Adipocyte (in vitro differentiated cells): ENCODE measurements around the gene UFD1.

Experiments used
- DNase-seq: peaks from one replicate; pipeline ENCODE4 v3.0.0-alpha.2; 2015; ENCODE audit warnings: low read depth
- H3K27me3 ChIP-seq: replicated peaks from 2 replicates; pipeline ENCODE4 v1.7.0; 2013; ENCODE audit warnings: mild to moderate bottlenecking, low read length, moderate library complexity; ENCODE audit not compliant: control insufficient read depth, insufficient read depth
- H3K36me3 ChIP-seq: 2 replicates; pipeline ENCODE4 v1.7.0; 2013; ENCODE audit warnings: low read length, mild to moderate bottlenecking, moderate library complexity; ENCODE audit not compliant: control insufficient read depth, insufficient read depth, severe bottlenecking
- H3K4me1 ChIP-seq: 2 replicates; pipeline ENCODE4 v1.7.0; 2013; ENCODE audit warnings: mild to moderate bottlenecking, low read length, moderate library complexity; ENCODE audit not compliant: control insufficient read depth, insufficient read depth
- H3K4me3 ChIP-seq: 2 replicates; pipeline ENCODE4 v1.7.0; 2013; ENCODE audit warnings: mild to moderate bottlenecking, low read length, moderate library complexity
- H3K9ac ChIP-seq: 2 replicates; pipeline ENCODE4 v1.7.0; 2013; ENCODE audit warnings: mild to moderate bottlenecking, low read length, moderate library complexity
- H3K9me3 ChIP-seq: 2 replicates; pipeline ENCODE4 v1.7.0; 2013; ENCODE audit warnings: mild to moderate bottlenecking, low read length, moderate library complexity; ENCODE audit not compliant: control insufficient read depth

The UFD1 gene

DNA sequence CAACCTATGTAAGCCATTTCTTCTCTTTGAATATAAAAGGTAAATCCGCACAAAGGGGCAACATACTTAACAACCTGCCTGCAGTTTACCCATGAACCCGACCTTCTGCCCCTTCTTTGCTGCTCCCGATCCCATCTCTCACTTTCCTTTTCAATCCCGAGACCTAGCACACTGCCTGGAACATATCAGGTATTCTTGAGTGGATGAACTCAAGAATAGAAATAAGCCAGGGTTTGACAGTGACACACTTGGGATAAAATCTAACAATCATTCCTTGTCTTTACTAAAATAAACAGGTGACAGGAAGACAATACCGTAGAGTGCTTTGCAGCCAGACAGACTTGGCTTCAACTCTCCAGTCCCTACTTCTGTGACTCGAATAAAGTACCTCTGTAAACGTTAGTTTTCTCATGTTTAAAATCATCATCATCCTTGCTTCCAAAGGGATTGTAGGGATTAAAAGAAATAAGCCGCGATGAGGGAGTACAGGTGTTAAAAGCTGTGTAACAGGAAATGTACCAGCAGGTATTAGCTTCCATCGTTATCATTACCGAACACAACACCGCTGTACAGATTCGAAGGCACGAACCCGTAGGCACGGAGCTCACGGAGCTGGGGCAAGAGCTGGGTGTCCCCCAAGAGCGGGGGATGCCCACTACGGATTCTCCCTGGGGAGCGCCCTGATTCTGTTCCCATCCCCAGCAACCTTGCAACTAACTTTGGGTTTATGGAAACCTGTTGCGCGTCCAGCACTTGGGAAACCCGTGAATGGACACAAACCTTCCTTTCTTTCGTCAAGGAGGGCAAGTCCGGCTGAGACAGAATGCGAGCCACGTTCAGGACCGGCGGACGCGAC is 720 bp downstream of the UFD1 start:
- peak; percentile 54 for DNase-seq
- Histone ChIP-seq H3K9me3 (no peaks in the 10 kb centered on the region), H3K4me3 (peak overlapping the region; percentile 99), H3K9ac (peak overlapping the region; percentile 96), H3K36me3 (peaks cover 20% of the 10 kb centered on the region), H3K27me3 (no peaks in the 10 kb centered on the region), H3K4me1 (peaks cover 33% of the 10 kb centered on the region)

- Histone ChIP-seq H3K9me3 (no peaks in the 10 kb centered on the region), H3K9ac (peak overlapping the region; percentile 96), H3K4me3 (peak overlapping the region; percentile 99), H3K36me3 (peaks cover 27% of the 10 kb centered on the region), H3K4me1 (peaks cover 33% of the 10 kb centered on the region), H3K27me3 (no peaks in the 10 kb centered on the region)
- peak; percentile 54 for DNase-seq
Measured at GRCh38 chr22:19477321-19478044, 1.5 kb downstream of the UFD1 start.

DNA sequence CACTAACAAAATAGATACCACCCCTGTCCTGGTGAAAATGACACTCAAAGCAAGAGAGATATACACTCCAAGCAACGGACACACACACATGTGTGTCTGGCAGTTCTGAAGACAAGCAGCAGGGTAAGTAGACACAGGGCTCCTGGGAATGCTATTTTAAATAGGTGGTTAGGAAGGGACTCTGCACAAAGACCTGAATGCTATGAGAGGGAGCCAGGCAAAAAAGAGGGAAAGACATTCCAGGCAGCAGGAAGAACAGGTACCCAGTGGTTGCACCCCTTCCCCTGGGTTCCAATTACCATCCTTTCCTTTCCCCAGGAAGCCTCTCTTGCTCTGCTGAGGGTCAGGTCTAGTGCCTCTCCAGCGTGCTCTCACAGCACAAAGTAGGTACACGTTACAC is 3.0 kb downstream of the UFD1 start:
- Histone ChIP-seq H3K9me3 (no peaks in the 10 kb centered on the region), H3K27me3 (no peaks in the 10 kb centered on the region), H3K36me3 (peaks cover 42% of the 10 kb centered on the region), H3K4me1 (peaks cover 33% of the 10 kb centered on the region), H3K4me3 (no peak overlapping the region), H3K9ac (peak overlapping the region; percentile 12)
- DNase-seq, result no peak

GRCh38 chr22:19473578-19473977 is 5.4 kb downstream of the UFD1 start:
- Histone ChIP-seq H3K9ac (no peak overlapping the region), H3K4me3 (no peak overlapping the region), H3K4me1 (peaks cover 27% of the 10 kb centered on the region), H3K27me3 (no peaks in the 10 kb centered on the region), H3K9me3 (no peaks in the 10 kb centered on the region), H3K36me3 (peaks cover 66% of the 10 kb centered on the region)
- DNase-seq, result no peak

- Histone ChIP-seq H3K9me3 (no peaks in the 10 kb centered on the region), H3K4me1 (peaks cover 16% of the 10 kb centered on the region), H3K9ac (no peak overlapping the region), H3K4me3 (no peak overlapping the region), H3K36me3 (peaks cover 80% of the 10 kb centered on the region), H3K27me3 (no peaks in the 10 kb centered on the region)
- no peak for DNase-seq
Measured at GRCh38 chr22:19472233-19472632, 6.8 kb downstream of the UFD1 start.

DNA sequence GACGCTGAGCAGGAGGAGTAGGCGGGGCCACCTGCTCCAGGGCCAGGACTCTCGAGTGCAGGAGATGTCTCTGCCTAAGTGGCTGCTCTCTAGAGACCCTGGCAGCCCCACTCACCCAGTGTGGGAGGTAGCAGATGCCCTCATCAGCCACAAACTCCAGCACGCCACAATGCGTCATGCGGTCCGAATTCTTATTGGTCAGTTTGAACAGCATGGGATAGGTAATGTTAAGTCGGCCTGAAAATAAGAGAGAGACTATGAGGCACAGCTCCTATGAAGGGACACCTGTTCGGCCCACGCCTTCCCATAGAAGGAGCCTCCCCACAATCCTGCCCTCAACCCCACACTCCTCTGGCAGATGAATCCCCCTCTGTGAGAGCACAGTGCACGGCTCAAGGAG is 7.4 kb downstream of the UFD1 start:
- H3K27me3 ChIP-seq, result no peaks in the 10 kb centered on the region
- H3K4me3 ChIP-seq, result no peak overlapping the region
- H3K36me3 ChIP-seq, result peaks cover 87% of the 10 kb centered on the region
- H3K4me1 ChIP-seq, result peaks cover 14% of the 10 kb centered on the region
- no peak for DNase-seq
- H3K9me3 ChIP-seq, result no peaks in the 10 kb centered on the region
- H3K9ac ChIP-seq, result no peak overlapping the region

GRCh38 chr22:19470010-19470409 is 9.0 kb downstream of the UFD1 start:
- no peak overlapping the region for H3K4me3 ChIP-seq
- peaks cover 98% of the 10 kb centered on the region for H3K36me3 ChIP-seq
- no peaks in the 10 kb centered on the region for H3K9me3 ChIP-seq
- no peaks in the 10 kb centered on the region for H3K27me3 ChIP-seq
- DNase-seq, result no peak
- no peak overlapping the region for H3K9ac ChIP-seq
- no peaks in the 10 kb centered on the region for H3K4me1 ChIP-seq

- no peaks in the 10 kb centered on the region for H3K27me3 ChIP-seq
- no peaks in the 10 kb centered on the region for H3K9me3 ChIP-seq
- no peak overlapping the region for H3K4me3 ChIP-seq
- H3K4me1 ChIP-seq, result peaks cover 2% of the 10 kb centered on the region
- H3K36me3 ChIP-seq, result peaks cover 98% of the 10 kb centered on the region
- H3K9ac ChIP-seq, result no peak overlapping the region
- DNase-seq, result no peak
Measured at GRCh38 chr22:19469421-19469820, 9.6 kb downstream of the UFD1 start.

GRCh38 chr22:19467912-19468311 is 11.1 kb downstream of the UFD1 start:
- H3K9me3 ChIP-seq, result no peaks in the 10 kb centered on the region
- DNase-seq, result no peak
- H3K9ac ChIP-seq, result no peak overlapping the region
- H3K4me1 ChIP-seq, result peaks cover 14% of the 10 kb centered on the region
- no peak overlapping the region for H3K4me3 ChIP-seq
- peaks cover 95% of the 10 kb centered on the region for H3K36me3 ChIP-seq
- no peaks in the 10 kb centered on the region for H3K27me3 ChIP-seq

DNA sequence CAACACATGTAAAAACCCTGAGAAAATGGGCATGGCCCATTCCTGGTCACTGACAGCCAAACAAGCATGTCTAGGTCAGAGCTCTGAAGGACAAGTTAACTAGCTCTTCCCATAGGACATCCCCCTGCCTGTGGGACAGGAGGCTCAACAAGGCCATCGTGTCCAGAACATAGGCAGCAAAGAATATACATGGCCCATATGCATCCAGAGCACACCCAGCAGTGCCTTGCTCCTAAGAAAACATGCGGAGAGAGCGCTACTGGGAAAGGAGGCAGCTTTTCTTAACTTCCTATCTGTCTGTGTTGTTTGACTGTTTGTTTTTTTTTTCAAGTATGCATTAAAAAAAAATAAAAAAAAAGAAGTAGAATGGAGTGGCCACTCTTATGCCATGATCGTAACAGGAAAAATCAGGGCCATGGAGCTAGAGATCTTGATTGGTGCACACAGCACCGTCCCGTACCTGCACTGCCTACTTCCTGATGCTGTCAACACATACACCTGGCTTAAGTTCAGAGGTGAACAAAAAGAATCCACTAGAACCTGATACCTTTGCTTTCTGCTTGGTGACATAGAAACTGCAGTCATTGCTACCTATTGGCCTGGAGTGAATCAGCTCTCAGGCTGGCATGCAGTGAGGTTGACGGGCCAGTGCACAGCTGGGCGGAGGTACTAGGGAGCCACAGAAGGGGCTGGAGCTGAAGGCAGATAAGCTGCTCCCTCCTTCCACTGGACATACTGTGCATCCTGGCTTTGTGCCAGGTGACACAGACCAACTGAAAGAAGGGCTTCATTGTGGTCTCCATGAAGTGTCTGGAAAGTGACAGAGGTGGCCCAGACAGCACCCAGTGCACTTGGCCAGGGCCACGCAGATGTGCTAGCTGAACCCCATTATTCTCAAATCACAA is 11.9 kb downstream of the UFD1 start:
- H3K27me3 ChIP-seq, result no peaks in the 10 kb centered on the region
- DNase-seq, result no peak
- H3K4me3 ChIP-seq, result no peak overlapping the region
- peaks cover 16% of the 10 kb centered on the region for H3K4me1 ChIP-seq
- peaks cover 94% of the 10 kb centered on the region for H3K36me3 ChIP-seq
- no peaks in the 10 kb centered on the region for H3K9me3 ChIP-seq
- H3K9ac ChIP-seq, result no peak overlapping the region
